Prostate gland (tissue), 2 donors: ENCODE results near the gene ANKRD33. TPM values are rescaled to one million over a fixed set of nuclear protein-coding genes. Genes with fewer than 3 reads are reported as not detected.
A peak's percentile ranks its signal among the peaks of the same experiment; 100 is the strongest.

Experiments
- DNase-seq: peaks from one replicate; pipeline ENCODE4 v3.0.0-alpha.2; 2019; ENCODE audit warnings: low spot score
- H3K27ac ChIP-seq, 2 donors: fragments of 200-600 bp; sonication (generic); 2 replicates each; pipeline ENCODE4 v1.5.1; 2017 to 2019
- H3K27me3 ChIP-seq: fragments of 200-600 bp; sonication (generic); replicated peaks from 2 replicates; pipeline ENCODE4 v1.5.1; 2019; ENCODE audit not compliant: insufficient read depth
- H3K36me3 ChIP-seq, 2 donors: fragments of 200-600 bp; sonication (generic); 1 replicate in 1 of 2; 2 replicates in 1 of 2; pipeline versions ENCODE4 v1.5.1 to v1.8.1; 2017 to 2019
- H3K4me1 ChIP-seq: fragments of 200-600 bp; sonication (generic); replicated peaks from 2 replicates; pipeline ENCODE4 v1.5.1; 2019
- H3K4me3 ChIP-seq, 2 donors: fragments of 200-600 bp; sonication (generic); 2 replicates each; pipeline ENCODE4 v1.5.1; 2017 to 2019
- H3K9me3 ChIP-seq: fragments of 200-600 bp; sonication (generic); 2 replicates; pipeline ENCODE4 v1.5.1; 2017
- CTCF ChIP-seq, 4 experiments: fragments of 200-600 bp in 2 of 4; fragments of 450-650 bp in 2 of 4; sonication (generic) in 2 of 4; IDR thresholded peaks; 1 replicate in 3 of 4; 2 replicates in 1 of 4; pipeline ENCODE4 v1.5.1; 2016 to 2019; ENCODE audit warnings: antibody characterized with exemption in 4 of 4, mild to moderate bottlenecking in 2 of 4, moderate library complexity in 2 of 4
- POLR2A ChIP-seq: fragments of 450-650 bp; IDR thresholded peaks from one replicate; pipeline ENCODE4 v1.6.1; 2016; ENCODE audit warnings: antibody characterized with exemption, mild to moderate bottlenecking
- POLR2AphosphoS5 ChIP-seq: sonication (generic); formaldehyde crosslinking; IDR thresholded peaks from one replicate; pipeline ENCODE4 v1.6.1; 2017; ENCODE audit warnings: antibody characterized with exemption
- WGBS: methylation state at CpG from one replicate; pipeline ENCODE4 v1.1.5; 2018; 5-methylcytosine and 5-hydroxymethylcytosine counted together
- intact Hi-C: fragments of 100-400 bp; cut with DNase I; formaldehyde crosslinking; loops from one replicate; pipeline ENCODE4 v1.14.2; 2022
- total RNA-seq, 2 donors: library from RNA; depleted of rRNA; stranded (reverse); fragments of >200 nt; gene quantifications; one replicate each; pipeline ENCODE4 v1.1.0, GENCODE V29; 2016

Gene ANKRD33
- total RNA-seq, 2 donors from 2014 or later = not detected

GRCh38 chr12:51901121-51901817, 13.4 kb downstream of the ANKRD33 start:
- no peaks in the 10 kb centered on the region for H3K27me3 ChIP-seq
- intact Hi-C loops = no loop called here
- no peak overlapping the region for H3K4me3 ChIP-seq
- WGBS = 82% methylated on average over 14 of the region's 14 CpGs
- H3K27ac ChIP-seq = no peak overlapping the region
- no peaks in the 10 kb centered on the region for H3K4me1 ChIP-seq
- no peaks in the 10 kb centered on the region for H3K36me3 ChIP-seq
- TF ChIP-seq POLR2A (no peak), POLR2AphosphoS5 (no peak), CTCF (IDR thresholded peaks at IDR 0.05) (no peak)
- no peak for DNase-seq
- H3K9me3 ChIP-seq = no peaks in the 10 kb centered on the region

DNA sequence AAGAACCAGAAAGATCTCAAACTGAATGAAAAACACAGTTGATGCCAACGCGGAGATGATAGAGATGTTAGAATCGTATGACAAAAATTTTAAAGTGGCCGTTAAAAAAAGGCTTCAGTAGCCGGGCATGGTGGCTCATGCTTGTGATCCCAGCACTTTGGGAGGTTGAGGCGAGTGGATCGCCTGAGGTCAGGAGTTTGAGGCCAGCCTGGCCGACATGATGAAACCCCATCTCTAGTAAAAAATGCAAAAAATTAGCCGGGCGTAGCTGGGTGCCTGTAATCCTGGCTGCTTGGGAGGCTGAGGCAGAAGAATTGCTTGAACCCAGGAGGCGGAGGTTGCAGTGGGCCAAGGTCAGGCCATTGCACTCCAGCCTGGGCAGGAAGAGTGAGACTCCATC, 14.0 kb downstream of the ANKRD33 start:
- no peak for DNase-seq

GRCh38 chr12:51904951-51905470, 17.1 kb downstream of the ANKRD33 start:
- H3K36me3 ChIP-seq = no peaks in the 10 kb centered on the region
- H3K9me3 ChIP-seq = no peaks in the 10 kb centered on the region
- intact Hi-C loops = no loop called here
- no peak overlapping the region for H3K4me3 ChIP-seq
- H3K4me1 ChIP-seq = no peaks in the 10 kb centered on the region
- TF ChIP-seq POLR2AphosphoS5 = peak; percentile 42
- TF ChIP-seq POLR2A = no peak
- no peaks in the 10 kb centered on the region for H3K27me3 ChIP-seq
- no peak for DNase-seq
- H3K27ac ChIP-seq = peak overlapping the region; percentile 71 to 76

More for the DNA sequence above, 14.0 kb downstream of the ANKRD33 start:
- Histone ChIP-seq H3K36me3 (no peaks in the 10 kb centered on the region), H3K4me1 (no peaks in the 10 kb centered on the region), H3K9me3 (no peaks in the 10 kb centered on the region), H3K4me3 (no peak overlapping the region), H3K27ac (no peak overlapping the region), H3K27me3 (no peaks in the 10 kb centered on the region)
- intact Hi-C loops = no loop called here
- WGBS = 93% methylated on average over 11 of the region's 11 CpGs
- TF ChIP-seq POLR2A (no peak), POLR2AphosphoS5 (no peak), CTCF (IDR thresholded peaks at IDR 0.05) (no peak)

GRCh38 chr12:51905471-51906429, 17.8 kb downstream of the ANKRD33 start:
- WGBS = 53% methylated on average over 18 of the region's 18 CpGs
- no peaks in the 10 kb centered on the region for H3K27me3 ChIP-seq
- no peaks in the 10 kb centered on the region for H3K36me3 ChIP-seq
- intact Hi-C loops = no loop called here
- H3K4me1 ChIP-seq = no peaks in the 10 kb centered on the region
- no peak for TF ChIP-seq CTCF (IDR thresholded peaks at IDR 0.05)
- no peak for TF ChIP-seq POLR2AphosphoS5
- no peak for TF ChIP-seq POLR2A
- H3K4me3 ChIP-seq = no peak overlapping the region
- H3K27ac ChIP-seq = peak overlapping the region; percentile 71 to 76
- no peak for DNase-seq
- no peaks in the 10 kb centered on the region for H3K9me3 ChIP-seq

GRCh38 chr12:51906430-51907082, 18.7 kb downstream of the ANKRD33 start:
- H3K36me3 ChIP-seq = no peaks in the 10 kb centered on the region
- no peaks in the 10 kb centered on the region for H3K4me1 ChIP-seq
- H3K27ac ChIP-seq = peak overlapping the region; percentile 71 to 76
- no peak for DNase-seq
- no peaks in the 10 kb centered on the region for H3K27me3 ChIP-seq
- TF ChIP-seq CTCF (IDR thresholded peaks at IDR 0.05) (no peak), POLR2AphosphoS5 (no peak), POLR2A (no peak)
- H3K9me3 ChIP-seq = no peaks in the 10 kb centered on the region
- intact Hi-C loops = no loop called here
- 29% methylated on average over 23 of the region's 23 CpGs for WGBS
- peak overlapping the region; percentile 30 to 45 for H3K4me3 ChIP-seq
